Measurements from ENCODE around the gene PADI1.

The PADI1 gene

DNA sequence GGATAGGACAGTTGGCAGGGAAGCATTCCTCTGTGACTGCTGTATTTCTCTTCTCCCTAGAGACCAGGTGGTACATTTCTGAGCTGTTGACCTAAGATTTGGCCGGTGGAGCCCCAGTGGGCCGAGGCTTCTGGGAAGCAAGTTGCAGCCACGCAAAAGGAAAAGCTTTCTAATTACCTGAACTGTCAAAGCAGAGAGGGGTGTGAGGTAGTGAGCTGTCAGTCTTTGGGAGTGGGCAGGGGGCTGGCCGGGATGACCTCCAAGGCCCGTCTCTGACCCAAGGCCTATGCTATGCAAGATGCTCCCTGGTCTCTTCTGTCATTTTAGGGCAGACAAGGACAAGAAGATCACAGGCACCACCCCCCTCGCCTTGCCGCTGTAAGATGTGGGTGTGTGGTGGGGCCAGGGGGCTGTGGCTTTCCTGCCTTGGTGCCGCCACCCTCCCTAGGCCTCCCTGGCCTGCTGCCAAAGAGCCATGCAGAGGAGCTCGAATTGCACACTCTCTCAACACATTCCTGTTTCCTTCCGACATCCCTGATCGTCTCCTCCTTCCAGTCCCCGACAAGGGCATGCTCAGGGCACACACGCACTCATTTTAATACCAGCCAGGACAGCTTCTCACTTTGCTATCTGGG is 7.7 kb downstream of the PADI1 start:
- peak; percentile 57 for DNase-seq (ENCODE audit: extremely low spot score)
- TF ChIP-seq LEF1 (IDR thresholded peaks at IDR 0.05; ENCODE audit: borderline replicate concordance): no peak
- TF ChIP-seq HDGF (IDR thresholded peaks at IDR 0.05; ENCODE audit: borderline replicate concordance): no peak
- TF ChIP-seq, protein P1, sequence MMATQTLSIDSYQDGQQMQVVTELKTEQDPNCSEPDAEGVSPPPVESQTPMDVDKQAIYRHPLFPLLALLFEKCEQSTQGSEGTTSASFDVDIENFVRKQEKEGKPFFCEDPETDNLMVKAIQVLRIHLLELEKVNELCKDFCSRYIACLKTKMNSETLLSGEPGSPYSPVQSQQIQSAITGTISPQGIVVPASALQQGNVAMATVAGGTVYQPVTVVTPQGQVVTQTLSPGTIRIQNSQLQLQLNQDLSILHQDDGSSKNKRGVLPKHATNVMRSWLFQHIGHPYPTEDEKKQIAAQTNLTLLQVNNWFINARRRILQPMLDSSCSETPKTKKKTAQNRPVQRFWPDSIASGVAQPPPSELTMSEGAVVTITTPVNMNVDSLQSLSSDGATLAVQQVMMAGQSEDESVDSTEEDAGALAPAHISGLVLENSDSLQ (IDR thresholded peaks at IDR 0.05): no peak
- no peak for TF ChIP-seq L3MBTL2 (conservative IDR thresholded peaks at IDR 0.05)
- no peak for TF ChIP-seq ZNF384 (IDR thresholded peaks at IDR 0.05)
- TF ChIP-seq SUZ12 (IDR thresholded peaks at IDR 0.05): no peak
- no peak for TF ChIP-seq FOXA1 (IDR thresholded peaks at IDR 0.05)
- no peak for TF ChIP-seq NFRKB (IDR thresholded peaks at IDR 0.05)
- TF ChIP-seq SP1 (IDR thresholded peaks at IDR 0.05): no peak
- no peak for TF ChIP-seq FOXM1 (IDR thresholded peaks at IDR 0.05; ENCODE audit: borderline replicate concordance)
- ChIA-PET POLR2A (interaction anchor here (0.9 to 1.0 kb wide), 3 partner anchors 13 to 20 kb away, joined by 3 to 4 read pairs (median 3); no protein-coding TSS in a partner anchor), CTCF (interaction anchor here (0.5 to 1.0 kb wide), 2 partner anchors 14 to 46 kb away, joined by 3 to 5 read pairs; no protein-coding TSS in a partner anchor)

DNA sequence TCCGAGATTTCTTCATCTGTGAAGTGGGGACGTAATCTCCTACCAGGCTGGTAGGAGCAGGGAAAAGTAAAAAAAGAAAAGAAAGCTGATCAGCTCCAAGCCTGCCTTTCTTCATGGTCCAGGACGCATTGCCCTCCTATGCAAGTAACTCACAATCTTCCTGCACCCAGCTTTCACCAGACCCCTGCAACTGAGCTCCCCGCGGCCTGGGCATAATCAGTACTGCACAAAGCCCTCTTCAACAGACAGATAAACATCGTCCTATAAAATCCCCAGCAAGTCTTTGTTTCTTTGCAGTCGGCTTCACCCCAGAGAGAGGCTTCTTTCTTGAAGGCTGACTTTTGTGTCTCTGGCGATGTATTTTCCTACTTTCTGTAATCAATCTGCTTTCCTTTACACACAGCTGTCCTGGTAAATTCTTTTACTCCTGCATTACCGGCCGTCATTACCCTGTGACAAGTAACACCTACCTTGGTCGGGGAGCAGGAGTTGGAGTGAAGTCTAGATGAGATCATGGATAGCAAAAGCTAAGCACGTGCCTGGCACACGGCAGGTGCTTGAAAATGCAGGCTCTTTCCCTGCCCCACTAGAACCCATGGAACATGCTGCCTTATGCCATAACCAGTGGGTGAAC is 8.3 kb downstream of the PADI1 start:
- no peak for TF ChIP-seq BHLHE40 (IDR thresholded peaks at IDR 0.05; ENCODE audit: borderline replicate concordance)
- TF ChIP-seq L3MBTL2 (conservative IDR thresholded peaks at IDR 0.05): peak; percentile 65; the same call in 1 of the 2 replicates
- TF ChIP-seq CTBP1 (IDR thresholded peaks at IDR 0.05; ENCODE audit: borderline replicate concordance): no peak
- ChIA-PET CTCF (interaction anchor here (0.5 to 1.0 kb wide), 2 partner anchors 15 to 45 kb away, joined by 3 to 5 read pairs; no protein-coding TSS in a partner anchor), POLR2A (interaction anchor here (0.9 to 1.0 kb wide), 3 partner anchors 13 to 19 kb away, joined by 3 to 4 read pairs (median 3); no protein-coding TSS in a partner anchor)
- DNase-seq (ENCODE audit: extremely low spot score): no peak

DNA sequence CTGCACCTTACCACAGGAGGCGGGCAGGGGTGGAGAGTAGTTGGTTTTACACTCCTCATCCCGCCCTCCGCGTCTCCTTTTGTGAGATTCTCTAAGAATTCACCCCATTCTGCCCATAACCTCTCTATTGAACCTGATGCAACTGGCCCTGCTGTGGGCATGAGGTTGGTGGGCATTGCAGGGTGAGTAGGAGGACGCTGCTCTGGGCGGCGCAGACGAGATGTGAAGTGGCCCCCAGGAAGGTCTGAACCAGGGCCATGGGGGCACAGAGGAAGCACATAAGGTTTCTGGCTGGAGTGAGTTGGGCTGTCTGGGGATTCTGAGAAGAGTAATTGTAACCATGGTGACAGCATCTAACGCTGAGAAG is 8.8 kb downstream of the PADI1 start:
- no peak for DNase-seq (ENCODE audit: extremely low spot score)
- ChIA-PET CTCF (no interaction called here), POLR2A (no interaction called here)
- TF ChIP-seq FOXA1 (IDR thresholded peaks at IDR 0.05) (no peak), CTBP1 (IDR thresholded peaks at IDR 0.05; ENCODE audit: borderline replicate concordance) (no peak), BHLHE40 (IDR thresholded peaks at IDR 0.05; ENCODE audit: borderline replicate concordance) (no peak), ZNF384 (IDR thresholded peaks at IDR 0.05) (no peak), SUZ12 (IDR thresholded peaks at IDR 0.05) (no peak), FOXK2 (IDR thresholded peaks at IDR 0.05) (no peak), ARNT (IDR thresholded peaks at IDR 0.05) (no peak), FOXM1 (IDR thresholded peaks at IDR 0.05; ENCODE audit: borderline replicate concordance) (no peak), L3MBTL2 (conservative IDR thresholded peaks at IDR 0.05) (no peak), ELF4 (IDR thresholded peaks at IDR 0.05) (no peak)
- TF ChIP-seq, protein P1 (IDR thresholded peaks at IDR 0.05): no peak

DNA sequence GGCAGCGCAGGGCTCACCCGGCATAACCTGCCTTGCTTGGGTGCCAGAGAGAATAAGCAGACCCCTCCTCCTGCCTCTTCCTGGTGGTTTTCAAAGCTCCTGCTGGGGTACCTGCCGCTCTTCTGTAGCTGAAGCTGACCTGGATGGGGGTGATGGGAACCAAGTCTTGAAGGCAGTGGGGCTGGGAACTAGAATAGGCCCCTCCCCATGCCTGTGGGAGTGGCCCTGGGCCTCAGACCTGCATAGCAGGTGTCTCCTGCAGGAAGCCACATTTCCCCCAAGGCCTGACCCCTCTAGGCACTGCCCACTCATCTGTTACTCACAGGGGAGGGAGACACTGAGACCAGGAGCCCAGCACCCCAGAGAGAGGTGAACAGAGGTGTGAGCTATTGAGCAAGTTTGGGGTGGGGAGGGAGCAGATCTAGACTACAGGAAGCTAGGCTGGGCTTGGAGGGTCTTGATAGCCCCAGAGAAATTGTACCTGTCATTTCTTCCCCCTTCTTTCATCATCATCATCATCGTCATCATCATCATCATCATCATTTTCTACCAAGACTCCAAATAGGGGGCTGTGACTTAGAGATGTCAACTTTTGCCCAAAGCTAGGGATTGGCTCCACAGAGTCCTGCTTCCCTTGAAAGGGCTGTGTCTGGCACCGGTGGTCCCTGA is 10.1 kb downstream of the PADI1 start:
- POLR2A ChIA-PET: no interaction called here
- no peak for DNase-seq (ENCODE audit: extremely low spot score)
- CTCF ChIA-PET: no interaction called here
- TF ChIP-seq HDGF (IDR thresholded peaks at IDR 0.05; ENCODE audit: borderline replicate concordance): no peak
- TF ChIP-seq FOXA1 (IDR thresholded peaks at IDR 0.05): no peak
- TF ChIP-seq L3MBTL2 (conservative IDR thresholded peaks at IDR 0.05): no peak
- TF ChIP-seq SP1 (IDR thresholded peaks at IDR 0.05): no peak
- TF ChIP-seq FOXM1 (IDR thresholded peaks at IDR 0.05; ENCODE audit: borderline replicate concordance): no peak
- TF ChIP-seq TARDBP (IDR thresholded peaks at IDR 0.05): no peak
- no peak for TF ChIP-seq SUZ12 (IDR thresholded peaks at IDR 0.05)
- TF ChIP-seq NFRKB (IDR thresholded peaks at IDR 0.05): no peak
- TF ChIP-seq, protein P1 (IDR thresholded peaks at IDR 0.05): no peak
- TF ChIP-seq FOXK2 (IDR thresholded peaks at IDR 0.05): no peak
- TF ChIP-seq CTBP1 (IDR thresholded peaks at IDR 0.05; ENCODE audit: borderline replicate concordance): no peak
- no peak for TF ChIP-seq ARNT (IDR thresholded peaks at IDR 0.05)

DNA sequence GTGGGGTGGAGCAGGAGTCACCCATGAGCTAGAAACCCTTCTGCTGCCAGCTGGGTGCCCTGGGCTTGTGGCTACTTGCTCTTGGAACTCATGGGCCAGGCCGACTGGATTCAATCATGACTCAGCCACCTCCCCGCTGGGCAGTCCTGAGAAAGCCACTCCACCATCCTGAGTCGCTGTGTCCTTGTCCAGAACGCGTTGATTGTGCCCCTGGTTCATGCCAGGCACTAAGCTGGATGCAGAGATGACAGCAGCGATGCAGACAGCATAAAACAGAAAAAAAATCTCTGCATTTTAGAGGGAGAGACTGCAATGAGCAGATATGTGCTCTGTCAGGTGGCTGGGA is 10.6 kb downstream of the PADI1 start:
- no peak for TF ChIP-seq CTBP1 (IDR thresholded peaks at IDR 0.05; ENCODE audit: borderline replicate concordance)
- TF ChIP-seq SUZ12 (IDR thresholded peaks at IDR 0.05): no peak
- no peak for TF ChIP-seq L3MBTL2 (conservative IDR thresholded peaks at IDR 0.05)
- no peak for TF ChIP-seq ARNT (IDR thresholded peaks at IDR 0.05)
- no peak for TF ChIP-seq BHLHE40 (IDR thresholded peaks at IDR 0.05; ENCODE audit: borderline replicate concordance)
- no peak for DNase-seq (ENCODE audit: extremely low spot score)
- POLR2A ChIA-PET: no interaction called here
- CTCF ChIA-PET: no interaction called here

DNA sequence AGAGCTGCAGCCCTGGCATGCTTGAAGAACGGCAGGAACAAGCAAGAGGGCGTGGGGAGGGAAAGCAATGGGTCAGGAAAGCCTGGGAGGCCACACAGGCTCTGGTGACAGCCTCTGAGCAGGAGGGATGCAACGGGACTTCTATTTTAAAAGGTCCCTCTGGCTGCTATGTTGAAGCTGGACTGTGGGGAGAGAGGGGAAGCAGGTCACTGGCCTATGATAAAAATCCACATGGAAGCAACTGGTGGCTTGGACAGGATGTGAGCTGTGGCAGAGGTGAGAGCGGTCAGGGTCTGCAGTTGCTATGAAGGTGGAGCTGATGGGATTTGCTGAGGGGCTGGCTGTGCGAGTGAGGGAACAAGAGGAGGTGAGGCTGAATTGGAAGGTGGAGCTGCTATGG is 11.2 kb downstream of the PADI1 start:
- ChIA-PET POLR2A (no interaction called here), CTCF (no interaction called here)
- TF ChIP-seq, protein P1 (IDR thresholded peaks at IDR 0.05): no peak
- TF ChIP-seq FOXK2 (IDR thresholded peaks at IDR 0.05) (no peak), ELF4 (IDR thresholded peaks at IDR 0.05) (no peak), ARNT (IDR thresholded peaks at IDR 0.05) (no peak), ZNF384 (IDR thresholded peaks at IDR 0.05) (no peak), NFRKB (IDR thresholded peaks at IDR 0.05) (no peak)
- DNase-seq (ENCODE audit: extremely low spot score): no peak
